Measurements from ENCODE around the gene MZT2A.
"Not testable (repeated sequence)": the region's sequence is repeated elsewhere in the genome, so short reads cannot be mapped to it uniquely, and the experiment has no call there.

DNA sequence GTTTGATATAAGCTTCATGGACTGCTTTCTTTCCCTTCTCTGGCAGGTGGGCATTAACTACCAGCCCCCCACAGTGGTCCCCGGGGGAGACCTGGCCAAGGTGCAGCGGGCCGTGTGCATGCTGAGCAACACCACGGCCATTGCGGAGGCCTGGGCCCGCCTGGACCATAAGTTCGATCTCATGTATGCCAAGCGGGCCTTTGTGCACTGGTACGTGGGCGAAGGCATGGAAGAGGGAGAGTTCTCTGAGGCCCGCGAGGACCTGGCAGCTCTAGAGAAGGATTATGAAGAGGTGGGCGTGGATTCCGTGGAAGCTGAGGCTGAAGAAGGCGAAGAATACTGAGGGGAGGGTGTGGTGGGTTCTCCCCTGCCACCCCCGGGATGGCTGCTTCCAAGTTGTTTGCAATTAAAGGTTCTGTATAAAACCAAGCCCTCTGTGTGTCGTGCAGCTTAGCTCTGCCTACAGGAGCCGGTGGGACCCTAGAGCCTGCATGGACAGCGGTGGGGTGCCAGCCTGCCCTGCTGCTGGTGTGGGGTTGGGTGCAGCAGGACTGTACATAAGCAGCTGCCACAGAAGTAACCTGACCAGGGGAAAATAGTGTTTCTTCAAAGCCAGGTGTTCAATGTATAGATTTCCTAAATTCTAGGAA, 9.6 kb downstream of the MZT2A start:
- TF ChIP-seq POLR2A, POLR2AphosphoS5, EP300 (IDR thresholded peaks at IDR 0.05): not testable (repeated sequence)
- TF ChIP-seq, protein P1, sequence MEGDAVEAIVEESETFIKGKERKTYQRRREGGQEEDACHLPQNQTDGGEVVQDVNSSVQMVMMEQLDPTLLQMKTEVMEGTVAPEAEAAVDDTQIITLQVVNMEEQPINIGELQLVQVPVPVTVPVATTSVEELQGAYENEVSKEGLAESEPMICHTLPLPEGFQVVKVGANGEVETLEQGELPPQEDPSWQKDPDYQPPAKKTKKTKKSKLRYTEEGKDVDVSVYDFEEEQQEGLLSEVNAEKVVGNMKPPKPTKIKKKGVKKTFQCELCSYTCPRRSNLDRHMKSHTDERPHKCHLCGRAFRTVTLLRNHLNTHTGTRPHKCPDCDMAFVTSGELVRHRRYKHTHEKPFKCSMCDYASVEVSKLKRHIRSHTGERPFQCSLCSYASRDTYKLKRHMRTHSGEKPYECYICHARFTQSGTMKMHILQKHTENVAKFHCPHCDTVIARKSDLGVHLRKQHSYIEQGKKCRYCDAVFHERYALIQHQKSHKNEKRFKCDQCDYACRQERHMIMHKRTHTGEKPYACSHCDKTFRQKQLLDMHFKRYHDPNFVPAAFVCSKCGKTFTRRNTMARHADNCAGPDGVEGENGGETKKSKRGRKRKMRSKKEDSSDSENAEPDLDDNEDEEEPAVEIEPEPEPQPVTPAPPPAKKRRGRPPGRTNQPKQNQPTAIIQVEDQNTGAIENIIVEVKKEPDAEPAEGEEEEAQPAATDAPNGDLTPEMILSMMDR (IDR thresholded peaks at IDR 0.05): not testable (repeated sequence)

Data from gastroesophageal sphincter (tissue), 3 donors.